Panc1 (cell line): ENCODE results near the gene EIF4E2. TPM values are rescaled to one million over a fixed set of nuclear protein-coding genes. Genes with fewer than 3 reads are reported as not detected.
"Not testable (repeated sequence)": the region's sequence is repeated elsewhere in the genome, so short reads cannot be mapped to it uniquely, and the experiment has no call there.

Source experiments
- ATAC-seq: fragments of 200-7000 bp; cut with Tn5 transposase; 2 replicates; pipeline ENCODE4 v1.9.1; 2020; ENCODE audit warnings: mild to moderate bottlenecking, moderate library complexity
- BruUV-seq: library from RNA; stranded (reverse); fragments of 400-500 nt; replicated peaks from 2 replicates; lab custom pipeline; 2021; lab: Mats Ljungman, UMichigan
- CTCF ChIA-PET: fragments of 300-600 bp; sonication (Branson Sonifier 250); formaldehyde crosslinking; loops from one replicate; lab custom pipeline; 2022; ENCODE audit warnings: antibody characterized with exemption; lab: Charles Lee
- POLR2A ChIA-PET: fragments of 300-600 bp; sonication (Branson Sonifier 250); formaldehyde crosslinking; loops from one replicate; lab custom pipeline; 2022; ENCODE audit warnings: antibody characterized with exemption; lab: Charles Lee
- DNase-seq: peaks from one replicate; pipeline ENCODE4 v3.0.0-alpha.2; 2010; ENCODE audit warnings: low read depth, low spot score
- H3K27ac ChIP-seq: 2 replicates; pipeline ENCODE4 v1.5.1; 2011; ENCODE audit warnings: mild to moderate bottlenecking, low read length, inconsistent platforms
- H3K27me3 ChIP-seq: fragments of 200-500 bp; sonication (Bioruptor generic); 2 replicates; pipeline ENCODE4 v1.6.0; 2014; ENCODE audit warnings: low read length, inconsistent platforms; ENCODE audit not compliant: control insufficient read depth, insufficient read depth
- H3K36me3 ChIP-seq: fragments of 200-500 bp; sonication (Bioruptor generic); 2 replicates; pipeline ENCODE4 v1.5.1; 2014; ENCODE audit warnings: inconsistent platforms, mild to moderate bottlenecking, low read length, moderate library complexity; ENCODE audit not compliant: control insufficient read depth, insufficient read depth
- H3K4me1 ChIP-seq: 2 replicates; pipeline ENCODE4 v1.5.1; 2011; ENCODE audit warnings: inconsistent platforms, mild to moderate bottlenecking, low read length, moderate library complexity; ENCODE audit not compliant: control insufficient read depth, insufficient read depth
- H3K4me3 ChIP-seq, 2 experiments: 2 replicates each; pipeline ENCODE4 v1.5.1; 2011 to 2012; ENCODE audit warnings: low read depth in 2 of 2, low read length in 2 of 2, mild to moderate bottlenecking in 2 of 2, inconsistent platforms in 1 of 2, moderate library complexity in 1 of 2
- H3K9me3 ChIP-seq: fragments of 200-500 bp; sonication (Bioruptor generic); 2 replicates; pipeline ENCODE4 v1.5.1; 2014; ENCODE audit warnings: low read depth, mild to moderate bottlenecking, inconsistent platforms, low read length, moderate library complexity; ENCODE audit not compliant: control insufficient read depth, insufficient read depth
- CTCF ChIP-seq: fragments of 450-650 bp; IDR thresholded peaks from 2 replicates; pipeline ENCODE4 v1.5.1; 2017; ENCODE audit warnings: mild to moderate bottlenecking
- POLR2AphosphoS5 ChIP-seq: IDR thresholded peaks from 2 replicates; pipeline ENCODE4 v1.6.1; 2012; ENCODE audit warnings: mild to moderate bottlenecking, low read depth, low read length, moderate library complexity
- SIN3A ChIP-seq: IDR thresholded peaks from 2 replicates; pipeline ENCODE4 v1.6.1; 2012; ENCODE audit warnings: low read depth, mild to moderate bottlenecking, low read length, moderate library complexity, borderline replicate concordance; ENCODE audit not compliant: insufficient read depth
- TCF7L2 ChIP-seq: IDR thresholded peaks from 2 replicates; pipeline ENCODE4 v1.6.1; 2011; ENCODE audit warnings: mild to moderate bottlenecking, low read depth, low read length, inconsistent platforms
- in situ Hi-C: cut with HindIII; loops from 2 replicates; pipeline ENCODE4 v1.10.0; 2016; ENCODE audit warnings: low sequenced_read_pairs, low pct_unique_long_range_greater_than_20kb
- intact Hi-C: fragments of 100-400 bp; cut with micrococcal nuclease; formaldehyde crosslinking; loops from one replicate; pipeline ENCODE4 v1.10.0; 2022; ENCODE audit not compliant: unreplicated experiment
- total RNA-seq: library from RNA; stranded (reverse); gene quantifications from one replicate; pipeline ENCODE4 v1.2.1, GENCODE V29; 2021; ENCODE audit not compliant: unreplicated experiment
- TF ChIP-seq, protein P1 (sequence below), 2 experiments: IDR thresholded peaks; 2 replicates each; pipeline ENCODE4 v1.6.1; 2011 to 2012; ENCODE audit warnings: low read depth in 2 of 2, control low read depth in 1 of 2, low read length in 1 of 2, mild to moderate bottlenecking in 1 of 2, moderate library complexity in 1 of 2; ENCODE audit not compliant: insufficient read depth in 1 of 2

The EIF4E2 gene
- total RNA-seq, 1 experiment from 2014 or later, result 84.0 TPM

- Histone ChIP-seq H3K9me3 (no peaks in the 10 kb centered on the region), H3K36me3 (no peaks in the 10 kb centered on the region), H3K4me3 (no peak overlapping the region), H3K27me3 (no peaks in the 10 kb centered on the region), H3K4me1 (no peaks in the 10 kb centered on the region), H3K27ac (no peak overlapping the region)
- ATAC-seq (no peak), DNase-seq (no peak)
- intact Hi-C loops (no loop called here), in situ Hi-C loops (no loop called here)
- ChIA-PET CTCF (no interaction called here), POLR2A (no interaction called here)
- no TSS peak for BruUV-seq
- TF ChIP-seq CTCF (no peak), POLR2AphosphoS5 (no peak), SIN3A (no peak), TCF7L2 (no peak)
- TF ChIP-seq, protein P1, sequence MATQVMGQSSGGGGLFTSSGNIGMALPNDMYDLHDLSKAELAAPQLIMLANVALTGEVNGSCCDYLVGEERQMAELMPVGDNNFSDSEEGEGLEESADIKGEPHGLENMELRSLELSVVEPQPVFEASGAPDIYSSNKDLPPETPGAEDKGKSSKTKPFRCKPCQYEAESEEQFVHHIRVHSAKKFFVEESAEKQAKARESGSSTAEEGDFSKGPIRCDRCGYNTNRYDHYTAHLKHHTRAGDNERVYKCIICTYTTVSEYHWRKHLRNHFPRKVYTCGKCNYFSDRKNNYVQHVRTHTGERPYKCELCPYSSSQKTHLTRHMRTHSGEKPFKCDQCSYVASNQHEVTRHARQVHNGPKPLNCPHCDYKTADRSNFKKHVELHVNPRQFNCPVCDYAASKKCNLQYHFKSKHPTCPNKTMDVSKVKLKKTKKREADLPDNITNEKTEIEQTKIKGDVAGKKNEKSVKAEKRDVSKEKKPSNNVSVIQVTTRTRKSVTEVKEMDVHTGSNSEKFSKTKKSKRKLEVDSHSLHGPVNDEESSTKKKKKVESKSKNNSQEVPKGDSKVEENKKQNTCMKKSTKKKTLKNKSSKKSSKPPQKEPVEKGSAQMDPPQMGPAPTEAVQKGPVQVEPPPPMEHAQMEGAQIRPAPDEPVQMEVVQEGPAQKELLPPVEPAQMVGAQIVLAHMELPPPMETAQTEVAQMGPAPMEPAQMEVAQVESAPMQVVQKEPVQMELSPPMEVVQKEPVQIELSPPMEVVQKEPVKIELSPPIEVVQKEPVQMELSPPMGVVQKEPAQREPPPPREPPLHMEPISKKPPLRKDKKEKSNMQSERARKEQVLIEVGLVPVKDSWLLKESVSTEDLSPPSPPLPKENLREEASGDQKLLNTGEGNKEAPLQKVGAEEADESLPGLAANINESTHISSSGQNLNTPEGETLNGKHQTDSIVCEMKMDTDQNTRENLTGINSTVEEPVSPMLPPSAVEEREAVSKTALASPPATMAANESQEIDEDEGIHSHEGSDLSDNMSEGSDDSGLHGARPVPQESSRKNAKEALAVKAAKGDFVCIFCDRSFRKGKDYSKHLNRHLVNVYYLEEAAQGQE (IDR thresholded peaks at IDR 0.05; ENCODE audit: insufficient read depth in 1 of 2, low read depth in 2 of 2, low read length in 1 of 2), result no peak
Observed at GRCh38 chr2:232530626-232531260, 19.7 kb upstream of the EIF4E2 start.

- no peaks in the 10 kb centered on the region for H3K36me3 ChIP-seq
- DNase-seq (no peak), ATAC-seq (no peak)
- in situ Hi-C loops (no loop called here), intact Hi-C loops (no loop called here)
- no peaks in the 10 kb centered on the region for H3K27me3 ChIP-seq
- H3K4me1 ChIP-seq, result no peaks in the 10 kb centered on the region
- BruUV-seq, result no TSS peak
- ChIA-PET POLR2A (interaction anchor here (0.6 kb wide), 1 partner anchor 146 kb away, joined by 7 read pairs; no protein-coding TSS in a partner anchor), CTCF (interaction anchor here (0.5 to 0.6 kb wide), 2 partner anchors 44 to 255 kb away, joined by 3 to 8 read pairs; no protein-coding TSS in a partner anchor)
- no peaks in the 10 kb centered on the region; the same call in 1 of the 2 replicates for H3K9me3 ChIP-seq
- H3K27ac ChIP-seq, result no peak overlapping the region
- TF ChIP-seq TCF7L2 (no peak), POLR2AphosphoS5 (no peak), SIN3A (no peak), CTCF (no peak)
- TF ChIP-seq, protein P1 (IDR thresholded peaks at IDR 0.05; ENCODE audit: insufficient read depth in 1 of 2, low read depth in 2 of 2, low read length in 1 of 2), result no peak
- no peak overlapping the region for H3K4me3 ChIP-seq
Observed at GRCh38 chr2:232532419-232532818, 18.1 kb upstream of the EIF4E2 start.

- CTCF ChIA-PET, result interaction anchor here (0.5 kb wide), 1 partner anchor 254 kb away, joined by 3 read pairs; no protein-coding TSS in a partner anchor
- H3K27ac ChIP-seq, BruUV-seq, H3K4me1 ChIP-seq, H3K9me3 ChIP-seq, DNase-seq, H3K27me3 ChIP-seq, H3K36me3 ChIP-seq, in situ Hi-C loops, intact Hi-C loops, ATAC-seq, H3K4me3 ChIP-seq, POLR2A ChIA-PET: not testable (repeated sequence)
Observed at GRCh38 chr2:232532821-232533220, 17.7 kb upstream of the EIF4E2 start.
